ENCODE results near the gene SLC4A4. TPM values are rescaled to one million over a fixed set of nuclear protein-coding genes. Genes with fewer than 3 reads are reported as not detected.

SLC4A4 gene
- total RNA-seq, 1 experiment from 2014 or later = not detected

- POLR2A ChIA-PET = no interaction called here
- Mint-ChIP-seq H3K4me3 (ENCODE audit: unreplicated experiment) (no peak overlapping the region), H3K27ac (ENCODE audit: low read depth, unreplicated experiment) (no peak overlapping the region), H3K27me3 (ENCODE audit: insufficient read depth, unreplicated experiment) (no peaks in the 10 kb centered on the region), H3K36me3 (ENCODE audit: insufficient read depth, unreplicated experiment) (no peaks in the 10 kb centered on the region), H3K9me3 (ENCODE audit: unreplicated experiment) (no peaks in the 10 kb centered on the region), H3K4me1 (ENCODE audit: insufficient read depth, unreplicated experiment) (no peaks in the 10 kb centered on the region)
- intact Hi-C loops (cut with micrococcal nuclease) = loop anchor here (10.0 kb wide), 1 partner anchor 155 kb away; no protein-coding TSS in a partner anchor
- no peak for DNase-seq (ENCODE audit: unreplicated experiment)
- no peak for TF ChIP-seq CTCF (IDR thresholded peaks at IDR 0.05; ENCODE audit: unreplicated experiment)
- no TSS peak for BruUV-seq (replicated peaks)
- CTCF ChIA-PET = interaction anchor here (0.7 to 1.5 kb wide), 2 partner anchors 12 to 330 kb away, joined by 3 to 5 read pairs; no protein-coding TSS in a partner anchor
These were observed 221.2 kb downstream of the SLC4A4 start for GRCh38 chr4:71559957-71560571.

- Mint-ChIP-seq H3K27me3 (ENCODE audit: insufficient read depth, unreplicated experiment) (no peaks in the 10 kb centered on the region), H3K4me3 (ENCODE audit: unreplicated experiment) (no peak overlapping the region), H3K4me1 (ENCODE audit: insufficient read depth, unreplicated experiment) (no peaks in the 10 kb centered on the region), H3K27ac (ENCODE audit: low read depth, unreplicated experiment) (no peak overlapping the region), H3K9me3 (ENCODE audit: unreplicated experiment) (no peaks in the 10 kb centered on the region), H3K36me3 (ENCODE audit: insufficient read depth, unreplicated experiment) (no peaks in the 10 kb centered on the region)
- TF ChIP-seq CTCF (IDR thresholded peaks at IDR 0.05; ENCODE audit: unreplicated experiment) = no peak
- POLR2A ChIA-PET = no interaction called here
- intact Hi-C loops (cut with micrococcal nuclease) = no loop called here
- no TSS peak for BruUV-seq (replicated peaks)
- no peak for DNase-seq (ENCODE audit: unreplicated experiment)
- CTCF ChIA-PET = interaction anchor here (1.9 kb wide), 1 partner anchor 11 kb away, joined by 11 read pairs; no protein-coding TSS in a partner anchor
These were observed 226.0 kb downstream of the SLC4A4 start for GRCh38 chr4:71564775-71565174.

- Mint-ChIP-seq H3K4me1 (ENCODE audit: insufficient read depth, unreplicated experiment) (no peaks in the 10 kb centered on the region), H3K27me3 (ENCODE audit: insufficient read depth, unreplicated experiment) (no peaks in the 10 kb centered on the region), H3K4me3 (ENCODE audit: unreplicated experiment) (no peak overlapping the region), H3K36me3 (ENCODE audit: insufficient read depth, unreplicated experiment) (no peaks in the 10 kb centered on the region), H3K9me3 (ENCODE audit: unreplicated experiment) (no peaks in the 10 kb centered on the region), H3K27ac (ENCODE audit: low read depth, unreplicated experiment) (no peak overlapping the region)
- ChIA-PET POLR2A (no interaction called here), CTCF (interaction anchor here (0.6 kb wide), 1 partner anchor 337 kb away, joined by 3 read pairs; no protein-coding TSS in a partner anchor)
- intact Hi-C loops (cut with micrococcal nuclease) = no loop called here
- no TSS peak for BruUV-seq (replicated peaks)
- no peak for TF ChIP-seq CTCF (IDR thresholded peaks at IDR 0.05; ENCODE audit: unreplicated experiment)
- DNase-seq (ENCODE audit: unreplicated experiment) = no peak
These were observed 228.0 kb downstream of the SLC4A4 start for GRCh38 chr4:71566856-71567255.

GRCh38 chr4:71568131-71568530, 229.3 kb downstream of the SLC4A4 start:
- no peak for DNase-seq (ENCODE audit: unreplicated experiment)
- no TSS peak for BruUV-seq (replicated peaks)
- H3K27ac Mint-ChIP-seq (ENCODE audit: low read depth, unreplicated experiment) = no peak overlapping the region
- H3K9me3 Mint-ChIP-seq (ENCODE audit: unreplicated experiment) = no peaks in the 10 kb centered on the region
- H3K4me1 Mint-ChIP-seq (ENCODE audit: insufficient read depth, unreplicated experiment) = no peaks in the 10 kb centered on the region
- H3K36me3 Mint-ChIP-seq (ENCODE audit: insufficient read depth, unreplicated experiment) = no peaks in the 10 kb centered on the region
- no peak for TF ChIP-seq CTCF (IDR thresholded peaks at IDR 0.05; ENCODE audit: unreplicated experiment)
- POLR2A ChIA-PET = no interaction called here
- no peaks in the 10 kb centered on the region for H3K27me3 Mint-ChIP-seq (ENCODE audit: insufficient read depth, unreplicated experiment)
- H3K4me3 Mint-ChIP-seq (ENCODE audit: unreplicated experiment) = no peak overlapping the region
- intact Hi-C loops (cut with micrococcal nuclease) = no loop called here
- CTCF ChIA-PET = no interaction called here
